Measurements from ENCODE around the gene PPP2CA.

Gene PPP2CA

GRCh38 chr5:134203630-134204029 lies 22.2 kb downstream of the PPP2CA start:
- Histone ChIP-seq H3K27me3 (no peaks in the 10 kb centered on the region), H3K36me3 (peaks cover 89% of the 10 kb centered on the region), H3K27ac (no peak overlapping the region), H3K4me3 (no peak overlapping the region), H3K4me2 (no peak overlapping the region), H4K20me1 (peaks cover 92% of the 10 kb centered on the region), H3K9ac (no peak overlapping the region), H3K4me1 (no peaks in the 10 kb centered on the region), H3K9me3 (no peaks in the 10 kb centered on the region)
- no peak for TF ChIP-seq Cebpa-rat (IDR thresholded peaks at IDR 0.05)

- peaks cover 63% of the 10 kb centered on the region for H4K20me1 ChIP-seq
- H3K9ac ChIP-seq, result no peak overlapping the region
- H3K9me3 ChIP-seq, result no peaks in the 10 kb centered on the region
- no peak overlapping the region for H3K4me3 ChIP-seq
- no peak for TF ChIP-seq Cebpa-rat (IDR thresholded peaks at IDR 0.05)
- no peak overlapping the region for H3K27ac ChIP-seq
- no peak overlapping the region for H3K4me2 ChIP-seq
- H3K36me3 ChIP-seq, result peaks cover 76% of the 10 kb centered on the region
- H3K27me3 ChIP-seq, result no peaks in the 10 kb centered on the region
- H3K4me1 ChIP-seq, result no peaks in the 10 kb centered on the region
These were observed 30.2 kb downstream of the PPP2CA start for GRCh38 chr5:134195666-134196065.

GRCh38 chr5:134189031-134189430 lies 36.8 kb downstream of the PPP2CA start:
- H3K27me3 ChIP-seq, result no peaks in the 10 kb centered on the region
- no peaks in the 10 kb centered on the region for H3K9me3 ChIP-seq
- H3K27ac ChIP-seq, result no peak overlapping the region
- no peaks in the 10 kb centered on the region for H3K4me1 ChIP-seq
- H4K20me1 ChIP-seq, result 0 out of 2 replicates have a peak, but pooled peaks cover 33% of the 10 kb centered on the region
- H3K36me3 ChIP-seq, result peaks cover 12% of the 10 kb centered on the region
- TF ChIP-seq Cebpa-rat (IDR thresholded peaks at IDR 0.05), result no peak
- no peak overlapping the region for H3K9ac ChIP-seq
- H3K4me3 ChIP-seq, result no peak overlapping the region
- H3K4me2 ChIP-seq, result no peak overlapping the region

DNA sequence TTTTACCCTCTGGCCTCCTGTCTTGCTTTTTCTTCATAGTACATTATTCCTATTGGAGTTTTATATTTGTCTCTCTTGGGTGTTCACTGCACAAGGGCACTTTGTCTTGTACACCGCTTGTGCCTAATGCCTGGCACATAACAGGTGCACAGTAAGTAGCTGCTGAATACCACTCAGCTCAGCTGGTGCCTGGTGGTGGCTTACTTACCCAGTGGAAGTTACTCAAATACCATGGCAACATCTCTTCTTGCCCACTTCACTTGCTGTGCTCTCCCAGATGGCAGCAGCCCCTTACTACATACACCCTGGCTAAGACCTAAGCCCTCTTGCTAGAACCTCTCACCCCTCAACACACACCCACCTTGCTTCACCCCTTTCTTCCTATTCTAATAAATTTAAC lies 37.8 kb downstream of the PPP2CA start:
- no peak overlapping the region for H3K9ac ChIP-seq
- H3K36me3 ChIP-seq, result peaks cover 6% of the 10 kb centered on the region; the same call in 1 of the 2 replicates
- H3K4me1 ChIP-seq, result no peaks in the 10 kb centered on the region
- TF ChIP-seq Cebpa-rat (IDR thresholded peaks at IDR 0.05), result no peak
- no peak overlapping the region for H3K27ac ChIP-seq
- H4K20me1 ChIP-seq, result 0 out of 2 replicates have a peak, but pooled peaks cover 33% of the 10 kb centered on the region
- no peaks in the 10 kb centered on the region for H3K27me3 ChIP-seq
- H3K4me3 ChIP-seq, result no peak overlapping the region
- no peaks in the 10 kb centered on the region for H3K9me3 ChIP-seq
- no peak overlapping the region for H3K4me2 ChIP-seq

- no peak overlapping the region for H3K4me3 ChIP-seq
- no peaks in the 10 kb centered on the region for H3K27me3 ChIP-seq
- H3K36me3 ChIP-seq, result no peaks in the 10 kb centered on the region
- no peaks in the 10 kb centered on the region for H3K4me1 ChIP-seq
- H4K20me1 ChIP-seq, result 0 out of 2 replicates have a peak, but pooled peaks cover 8% of the 10 kb centered on the region
- H3K4me2 ChIP-seq, result no peak overlapping the region
- no peak overlapping the region for H3K9ac ChIP-seq
- TF ChIP-seq Cebpa-rat (IDR thresholded peaks at IDR 0.05), result no peak
- H3K27ac ChIP-seq, result no peak overlapping the region
- no peaks in the 10 kb centered on the region for H3K9me3 ChIP-seq
These were observed 41.4 kb downstream of the PPP2CA start for GRCh38 chr5:134184155-134185135.

GRCh38 chr5:134183481-134183880 lies 42.4 kb downstream of the PPP2CA start:
- no peaks in the 10 kb centered on the region for H3K9me3 ChIP-seq
- no peak for TF ChIP-seq Cebpa-rat (IDR thresholded peaks at IDR 0.05)
- no peak overlapping the region for H3K4me2 ChIP-seq
- no peaks in the 10 kb centered on the region for H3K36me3 ChIP-seq
- no peaks in the 10 kb centered on the region for H3K27me3 ChIP-seq
- no peak overlapping the region for H3K4me3 ChIP-seq
- no peak overlapping the region for H3K9ac ChIP-seq
- 0 out of 2 replicates have a peak, but pooled peaks cover 5% of the 10 kb centered on the region for H4K20me1 ChIP-seq
- no peak overlapping the region for H3K27ac ChIP-seq
- no peaks in the 10 kb centered on the region for H3K4me1 ChIP-seq

GRCh38 chr5:134178096-134178419 lies 47.8 kb downstream of the PPP2CA start:
- Histone ChIP-seq H3K9ac (peak overlapping the region; percentile 100), H3K27me3 (no peaks in the 10 kb centered on the region), H3K36me3 (peaks cover 8% of the 10 kb centered on the region), H4K20me1 (peaks cover 36% of the 10 kb centered on the region), H3K27ac (peak overlapping the region; percentile 100), H3K4me1 (peaks cover 30% of the 10 kb centered on the region), H3K4me2 (peak overlapping the region; percentile 96), H3K9me3 (no peaks in the 10 kb centered on the region), H3K4me3 (peak overlapping the region; percentile 95)
- no peak for TF ChIP-seq Cebpa-rat (IDR thresholded peaks at IDR 0.05)

GRCh38 chr5:134177369-134178095 lies 48.3 kb downstream of the PPP2CA start:
- Histone ChIP-seq H3K4me1 (peaks cover 30% of the 10 kb centered on the region), H3K36me3 (peaks cover 13% of the 10 kb centered on the region), H3K9ac (peak overlapping the region; percentile 100), H4K20me1 (peaks cover 41% of the 10 kb centered on the region), H3K27me3 (no peaks in the 10 kb centered on the region), H3K27ac (peak overlapping the region; percentile 100), H3K4me2 (peak overlapping the region; percentile 96), H3K9me3 (no peaks in the 10 kb centered on the region), H3K4me3 (peak overlapping the region; percentile 95)
- no peak for TF ChIP-seq Cebpa-rat (IDR thresholded peaks at IDR 0.05)

GRCh38 chr5:134176511-134177368 lies 49.1 kb downstream of the PPP2CA start, which contains the start of gene SKP1:
Gene SKP1, minus strand, starts transcription at chr5:134176950. Its CDS starts 2,928 bp downstream, at chr5:134174022.
- H3K4me2 ChIP-seq, result peak within 1 kb of the TSS; percentile 96
- H3K9me3 ChIP-seq, result no peaks in the 10 kb centered on the region
- TF ChIP-seq Cebpa-rat (IDR thresholded peaks at IDR 0.05), result no peak
- peaks cover 49% of the 10 kb centered on the region for H4K20me1 ChIP-seq
- H3K27me3 ChIP-seq, result no peaks in the 10 kb centered on the region
- peak within 1 kb of the TSS; percentile 95 for H3K4me3 ChIP-seq
- H3K4me1 ChIP-seq, result peaks cover 30% of the 10 kb centered on the region
- peaks cover 21% of the 10 kb centered on the region for H3K36me3 ChIP-seq
- peak within 1 kb of the TSS; percentile 100 for H3K27ac ChIP-seq
- H3K9ac ChIP-seq, result peak within 1 kb of the TSS; percentile 100
